GM19035 (cell line): Measurements from ENCODE around the gene ARHGEF40.
"Not testable (repeated sequence)": the region's sequence is repeated elsewhere in the genome, so short reads cannot be mapped to it uniquely, and the experiment has no call there.

ENCODE experiments used
- ATAC-seq: cut with Tn5 transposase; IDR thresholded peaks from one replicate; pipeline ENCODE4 v1.9.1; 2021; ENCODE audit not compliant: unreplicated experiment

ARHGEF40 gene

DNA sequence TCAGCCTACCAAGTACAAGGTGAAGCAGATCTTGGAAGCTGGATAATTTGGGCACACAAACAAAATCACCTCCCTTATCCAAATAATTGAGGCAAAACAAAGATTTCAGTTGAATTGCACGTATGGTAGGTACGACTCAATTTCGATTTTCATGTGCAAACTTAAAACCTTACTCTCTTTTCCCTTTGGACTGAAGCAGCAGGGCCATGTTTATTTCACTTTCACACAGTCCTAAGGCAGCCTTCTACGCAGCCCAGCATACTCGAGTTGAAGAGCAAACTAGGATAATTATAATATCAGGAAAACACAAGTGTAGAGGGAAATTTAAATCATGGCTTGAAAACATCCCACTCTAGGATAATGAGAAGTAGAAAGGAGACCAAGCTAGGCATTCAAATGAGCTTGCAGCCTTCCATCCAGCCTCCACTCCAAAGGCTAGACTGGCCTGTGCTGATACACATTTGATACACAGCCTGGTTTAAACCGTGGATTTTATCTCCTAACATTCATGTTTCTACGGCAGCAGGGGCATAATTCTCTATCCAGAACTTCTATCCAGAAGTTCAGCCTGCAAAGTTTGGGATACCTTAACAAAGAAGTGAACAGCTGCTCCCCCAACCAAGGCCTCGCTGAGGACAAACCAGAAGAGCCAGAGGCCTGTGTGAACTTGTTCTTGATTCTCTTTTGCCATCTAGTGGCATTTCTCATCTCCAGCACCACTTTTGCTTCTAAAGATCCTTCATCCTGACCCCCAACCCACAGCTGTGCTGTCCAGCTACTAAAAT lies 30.3 kb upstream of the ARHGEF40 start:
- no peak for ATAC-seq

DNA sequence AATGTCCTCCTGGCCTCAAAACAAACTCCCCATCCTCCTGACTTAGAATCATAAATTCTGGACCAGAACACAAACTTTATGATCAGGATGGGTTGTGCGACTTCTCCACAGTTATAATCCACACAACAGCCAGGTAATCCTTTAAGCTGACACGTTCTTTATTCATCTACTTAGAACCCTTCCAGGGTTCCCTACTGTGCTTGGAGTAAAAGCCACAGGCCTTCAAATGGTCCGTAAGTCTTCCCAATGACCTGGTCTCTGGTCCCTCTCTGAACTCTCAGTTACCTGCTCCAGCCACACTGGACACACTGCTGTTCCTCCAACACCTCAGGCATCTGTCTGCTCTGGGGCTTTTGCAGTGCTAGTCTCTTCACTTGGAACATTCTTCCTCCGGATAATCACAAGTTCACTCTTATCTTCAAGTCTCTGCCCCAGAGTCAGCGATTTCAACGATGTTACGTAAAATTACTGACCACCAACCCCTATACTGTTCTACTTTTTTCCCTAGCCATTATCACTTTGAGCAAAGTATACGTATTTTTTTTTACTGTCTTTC lies 29.7 kb upstream of the ARHGEF40 start:
- no peak for ATAC-seq

DNA sequence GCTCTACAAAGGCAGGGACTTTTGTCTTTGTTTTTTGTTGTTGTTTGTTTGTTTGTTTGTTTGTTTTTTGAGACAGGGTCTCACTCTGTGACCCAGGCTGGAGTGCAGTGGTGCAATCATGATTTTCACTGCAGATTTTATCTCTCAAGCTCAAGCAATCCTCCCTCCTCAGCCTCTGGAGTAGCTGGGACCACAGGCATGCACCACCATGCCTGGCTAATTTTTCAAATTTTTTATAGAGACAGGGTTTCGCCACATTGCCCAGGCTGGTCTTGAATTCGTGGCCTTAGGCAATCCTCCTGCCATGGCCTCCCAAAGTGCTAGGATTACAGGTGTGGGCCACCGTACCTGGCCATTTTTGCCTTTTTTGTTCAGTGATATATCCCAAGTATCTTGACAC lies 29.2 kb upstream of the ARHGEF40 start:
- not testable (repeated sequence) for ATAC-seq

- ATAC-seq = no peak
Observed at GRCh38 chr14:21041676-21042433, 28.2 kb upstream of the ARHGEF40 start, which contains the start of gene RNASE7. Gene RNASE7 (plus strand): TSS chr14:21042362. CDS start chr14:21042993, 631 bp downstream.

GRCh38 chr14:21042918-21043317 lies 27.2 kb upstream of the ARHGEF40 start:
- ATAC-seq = no peak

DNA sequence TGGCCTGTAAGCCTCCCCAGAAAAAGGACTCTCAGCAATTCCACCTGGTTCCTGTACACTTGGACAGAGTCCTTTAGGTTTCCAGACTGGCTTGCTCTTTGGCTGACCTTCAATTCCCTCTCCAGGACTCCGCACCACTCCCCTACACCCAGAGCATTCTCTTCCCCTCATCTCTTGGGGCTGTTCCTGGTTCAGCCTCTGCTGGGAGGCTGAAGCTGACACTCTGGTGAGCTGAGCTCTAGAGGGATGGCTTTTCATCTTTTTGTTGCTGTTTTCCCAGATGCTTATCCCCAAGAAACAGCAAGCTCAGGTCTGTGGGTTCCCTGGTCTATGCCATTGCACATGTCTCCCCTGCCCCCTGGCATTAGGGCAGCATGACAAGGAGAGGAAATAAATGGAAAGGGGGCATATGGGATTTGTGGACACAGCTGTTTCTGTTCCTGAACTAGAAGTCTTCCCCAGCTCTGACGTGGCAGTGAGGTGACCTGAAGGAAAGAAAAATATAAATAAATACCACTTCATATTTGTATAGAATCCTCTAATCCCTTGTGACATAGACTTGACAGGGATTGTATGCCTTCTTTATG lies 26.6 kb upstream of the ARHGEF40 start:
- no peak for ATAC-seq

- no peak for ATAC-seq
Observed at GRCh38 chr14:21043974-21044618, 26.0 kb upstream of the ARHGEF40 start.

DNA sequence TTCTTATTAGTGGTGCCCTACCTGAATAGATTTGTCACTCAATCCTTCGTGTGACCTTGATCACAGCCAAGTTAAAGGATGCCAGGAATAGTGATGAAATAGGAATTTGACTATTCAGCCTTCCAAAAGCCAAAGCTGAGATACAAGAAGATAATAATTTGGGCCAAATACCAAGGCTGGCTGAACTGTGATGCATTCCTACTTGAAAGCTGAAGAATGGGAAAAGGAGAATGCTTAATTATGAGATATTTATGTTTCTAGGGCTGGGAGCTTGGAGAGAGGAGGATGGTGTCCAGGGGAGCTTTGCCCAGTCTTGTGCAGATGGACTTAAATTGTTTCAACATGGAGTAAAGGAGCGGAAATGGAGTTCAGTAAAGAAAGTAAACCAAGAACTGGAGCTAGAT lies 22.7 kb upstream of the ARHGEF40 start:
- no peak for ATAC-seq

DNA sequence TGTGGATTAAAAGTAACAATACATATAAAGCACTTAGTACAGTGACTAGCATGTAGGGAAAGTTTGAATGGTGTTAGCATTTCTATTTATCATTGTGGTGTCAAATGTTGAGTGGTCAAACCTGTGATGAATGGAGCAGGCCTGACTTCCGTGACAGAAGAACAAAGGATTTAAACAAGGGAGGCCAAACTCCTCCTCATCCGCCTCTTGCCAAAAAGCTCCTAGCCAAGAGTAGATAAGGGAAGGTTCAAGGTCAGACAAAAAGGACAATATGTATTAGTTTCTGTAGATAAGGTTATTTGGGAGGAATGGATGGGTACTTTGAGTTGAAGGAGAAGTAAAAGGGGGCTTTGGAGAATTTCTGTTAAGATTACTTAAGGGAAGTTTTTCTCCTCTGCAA lies 21.5 kb upstream of the ARHGEF40 start:
- no peak for ATAC-seq

GRCh38 chr14:21049271-21049673 lies 20.8 kb upstream of the ARHGEF40 start:
- ATAC-seq = no peak

- ATAC-seq = no peak
Observed at GRCh38 chr14:21050597-21050996, 19.5 kb upstream of the ARHGEF40 start.

DNA sequence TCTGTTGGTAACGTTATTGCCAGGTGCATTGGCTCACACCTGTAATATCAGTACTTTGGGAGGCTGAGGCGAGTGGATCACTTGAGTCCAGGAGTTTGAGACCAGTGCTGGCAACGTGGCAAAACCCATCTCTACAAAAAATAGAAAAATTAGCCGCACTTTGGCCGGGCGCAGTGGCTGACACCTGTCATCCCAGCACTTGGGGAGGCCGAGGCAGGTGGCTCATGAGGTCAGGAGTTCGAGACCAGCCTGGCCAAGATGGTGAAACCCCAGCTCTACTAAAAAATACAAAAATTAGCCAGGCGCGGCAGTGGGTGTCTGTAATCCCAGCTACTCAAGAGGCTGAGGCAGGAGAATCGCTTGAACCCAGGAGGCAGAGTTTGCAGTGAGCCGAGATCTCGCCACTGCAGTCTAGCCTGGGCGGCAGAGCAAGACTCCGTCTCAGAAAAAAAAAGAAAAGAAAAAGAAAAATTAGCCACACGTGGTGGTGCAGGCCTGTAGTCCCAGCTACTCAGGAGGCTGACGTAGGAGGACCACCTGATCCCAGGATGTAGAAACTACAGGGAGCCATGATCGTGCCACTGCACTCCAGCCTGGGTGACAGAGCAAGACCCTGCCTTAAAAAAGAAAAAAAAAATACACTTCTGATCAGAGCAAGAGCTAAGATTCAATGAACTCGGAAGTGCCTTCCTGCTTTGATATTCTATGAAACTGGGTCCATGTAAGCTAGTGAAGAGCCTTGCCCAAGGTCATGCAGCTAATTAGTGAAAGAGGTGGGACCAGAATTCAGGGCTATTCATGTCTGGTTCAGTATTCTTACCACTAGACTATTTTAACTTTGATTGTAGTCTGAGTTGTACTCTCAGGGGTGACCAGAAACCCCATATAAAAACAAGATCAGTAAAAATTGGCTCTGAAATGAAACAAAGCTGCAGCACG lies 16.7 kb upstream of the ARHGEF40 start:
- no peak for ATAC-seq

- ATAC-seq = no peak
Observed at GRCh38 chr14:21054123-21054767, 15.9 kb upstream of the ARHGEF40 start.

DNA sequence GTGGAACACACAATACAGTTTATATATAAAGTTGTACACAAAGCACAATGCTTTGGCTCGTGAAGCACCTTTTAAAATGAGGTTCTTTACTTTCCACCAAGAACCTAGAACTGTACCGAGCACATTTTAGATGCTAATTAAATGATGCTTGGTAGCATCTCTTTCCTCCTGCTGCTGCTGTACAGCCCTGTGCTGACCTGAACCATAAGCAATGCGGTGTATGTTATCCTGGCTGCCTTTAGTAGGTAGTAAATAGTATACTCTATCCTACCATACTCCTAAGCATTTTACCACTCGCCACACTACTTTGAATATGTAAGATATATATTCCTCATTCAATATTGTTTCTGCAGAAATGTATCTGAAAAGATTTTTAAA lies 15.3 kb upstream of the ARHGEF40 start:
- ATAC-seq = no peak

GRCh38 chr14:21055432-21056117 lies 14.5 kb upstream of the ARHGEF40 start:
- no peak for ATAC-seq

DNA sequence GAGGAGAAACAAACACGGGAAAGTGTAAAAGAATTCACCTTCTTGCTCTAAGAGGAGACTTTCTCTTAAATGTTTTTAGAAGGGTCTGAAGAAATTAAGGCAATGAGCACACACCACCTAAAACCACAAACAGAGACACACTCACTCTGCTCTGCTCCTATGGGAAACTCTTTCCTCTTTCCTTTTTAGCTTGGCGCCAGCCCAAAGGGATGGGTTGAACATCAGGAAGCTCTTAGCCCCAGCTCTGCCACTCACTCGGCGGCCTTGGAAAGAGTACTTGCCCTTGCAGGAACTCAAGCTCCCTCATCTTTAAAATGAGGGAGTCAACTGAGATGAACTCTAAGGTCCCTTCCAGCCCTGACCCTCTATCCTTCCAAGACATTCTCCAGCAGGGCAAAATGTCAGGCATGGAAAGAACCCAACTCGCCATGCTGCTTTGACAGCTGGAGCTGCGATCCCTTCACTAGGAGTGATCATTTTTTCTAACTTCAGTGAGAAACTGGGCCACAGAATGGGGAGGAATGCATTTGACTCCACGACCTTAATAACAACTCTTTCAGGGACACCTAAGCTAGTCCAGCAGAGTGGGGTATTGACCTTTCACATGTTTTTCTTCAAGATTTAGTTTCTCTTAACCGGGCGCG lies 13.5 kb upstream of the ARHGEF40 start:
- ATAC-seq = no peak

DNA sequence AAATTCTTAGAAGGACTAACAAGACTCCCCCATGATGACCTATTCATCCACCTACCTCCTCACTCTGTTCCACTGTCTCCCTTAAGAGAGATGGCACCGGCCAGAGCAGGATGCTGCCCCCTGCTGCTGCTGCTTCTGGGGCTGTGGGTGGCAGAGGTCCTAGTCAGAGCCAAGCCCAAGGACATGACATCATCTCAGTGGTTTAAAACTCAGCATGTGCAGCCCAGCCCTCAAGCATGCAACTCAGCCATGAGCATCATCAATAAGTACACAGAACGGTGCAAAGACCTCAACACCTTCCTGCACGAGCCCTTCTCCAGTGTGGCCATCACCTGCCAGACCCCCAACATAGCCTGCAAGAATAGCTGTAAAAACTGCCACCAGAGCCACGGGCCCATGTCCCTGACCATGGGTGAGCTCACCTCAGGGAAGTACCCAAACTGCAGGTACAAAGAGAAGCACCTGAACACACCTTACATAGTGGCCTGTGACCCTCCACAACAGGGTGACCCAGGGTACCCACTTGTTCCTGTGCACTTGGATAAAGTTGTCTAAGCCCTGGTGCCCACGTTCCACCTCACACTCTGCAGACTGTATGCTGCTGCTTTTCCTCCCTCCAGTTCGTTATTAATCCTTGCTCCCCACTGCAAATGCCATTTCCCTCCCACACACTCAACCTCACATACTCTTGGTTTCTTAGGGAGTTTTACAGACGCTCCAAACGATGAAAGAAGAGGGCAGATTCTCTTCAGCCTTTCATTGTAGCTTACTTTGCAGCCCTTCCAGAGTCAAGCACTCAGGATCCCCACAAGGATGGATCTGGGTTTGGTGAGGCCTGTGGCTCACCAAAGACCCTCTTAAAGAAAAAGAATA lies 12.1 kb upstream of the ARHGEF40 start, which contains the start of gene RNASE8:
RNASE8 (plus strand) TSS at position 20 of the 873 bp plus-strand sequence; CDS start at position 91, 71 bp downstream.
- ATAC-seq = no peak
